ENCODE results near the gene PSMB11.

- TF ChIP-seq, protein P1, sequence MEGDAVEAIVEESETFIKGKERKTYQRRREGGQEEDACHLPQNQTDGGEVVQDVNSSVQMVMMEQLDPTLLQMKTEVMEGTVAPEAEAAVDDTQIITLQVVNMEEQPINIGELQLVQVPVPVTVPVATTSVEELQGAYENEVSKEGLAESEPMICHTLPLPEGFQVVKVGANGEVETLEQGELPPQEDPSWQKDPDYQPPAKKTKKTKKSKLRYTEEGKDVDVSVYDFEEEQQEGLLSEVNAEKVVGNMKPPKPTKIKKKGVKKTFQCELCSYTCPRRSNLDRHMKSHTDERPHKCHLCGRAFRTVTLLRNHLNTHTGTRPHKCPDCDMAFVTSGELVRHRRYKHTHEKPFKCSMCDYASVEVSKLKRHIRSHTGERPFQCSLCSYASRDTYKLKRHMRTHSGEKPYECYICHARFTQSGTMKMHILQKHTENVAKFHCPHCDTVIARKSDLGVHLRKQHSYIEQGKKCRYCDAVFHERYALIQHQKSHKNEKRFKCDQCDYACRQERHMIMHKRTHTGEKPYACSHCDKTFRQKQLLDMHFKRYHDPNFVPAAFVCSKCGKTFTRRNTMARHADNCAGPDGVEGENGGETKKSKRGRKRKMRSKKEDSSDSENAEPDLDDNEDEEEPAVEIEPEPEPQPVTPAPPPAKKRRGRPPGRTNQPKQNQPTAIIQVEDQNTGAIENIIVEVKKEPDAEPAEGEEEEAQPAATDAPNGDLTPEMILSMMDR (conservative IDR thresholded peaks at IDR 0.05; ENCODE audit: low read depth, low read length): no peak
- TF ChIP-seq EZH2 (IDR thresholded peaks at IDR 0.05; ENCODE audit: low read length, unreplicated experiment) (no peak), EZH2phosphoT487 (IDR thresholded peaks at IDR 0.05; ENCODE audit: borderline replicate concordance, low read length) (no peak)
Measured at GRCh38 chr14:23033251-23033727, 8.7 kb upstream of the PSMB11 start.

All from PC-3 (cell line).